ENCODE measurements around the gene VANGL1.

DNA sequence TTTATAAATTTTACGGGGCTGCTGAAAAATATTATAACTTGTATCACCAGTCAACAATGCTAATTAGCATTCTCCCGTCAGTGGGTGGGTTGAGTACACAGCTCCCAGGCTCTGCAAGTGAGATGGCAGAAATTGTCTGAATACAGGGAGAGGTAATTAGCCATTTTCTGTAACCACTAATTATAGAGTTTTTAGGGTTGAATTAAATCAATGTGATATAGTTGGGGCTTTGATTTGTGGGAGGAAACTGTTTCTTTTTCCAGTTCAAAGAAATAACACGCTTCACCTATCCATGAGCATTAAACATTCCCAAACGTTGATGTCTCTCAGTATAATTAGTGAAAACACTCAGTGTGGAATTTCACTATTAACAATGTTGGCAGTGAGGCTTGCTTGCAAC lies 1.5 kb downstream of the VANGL1 start:
- TF ChIP-seq, protein P1, sequence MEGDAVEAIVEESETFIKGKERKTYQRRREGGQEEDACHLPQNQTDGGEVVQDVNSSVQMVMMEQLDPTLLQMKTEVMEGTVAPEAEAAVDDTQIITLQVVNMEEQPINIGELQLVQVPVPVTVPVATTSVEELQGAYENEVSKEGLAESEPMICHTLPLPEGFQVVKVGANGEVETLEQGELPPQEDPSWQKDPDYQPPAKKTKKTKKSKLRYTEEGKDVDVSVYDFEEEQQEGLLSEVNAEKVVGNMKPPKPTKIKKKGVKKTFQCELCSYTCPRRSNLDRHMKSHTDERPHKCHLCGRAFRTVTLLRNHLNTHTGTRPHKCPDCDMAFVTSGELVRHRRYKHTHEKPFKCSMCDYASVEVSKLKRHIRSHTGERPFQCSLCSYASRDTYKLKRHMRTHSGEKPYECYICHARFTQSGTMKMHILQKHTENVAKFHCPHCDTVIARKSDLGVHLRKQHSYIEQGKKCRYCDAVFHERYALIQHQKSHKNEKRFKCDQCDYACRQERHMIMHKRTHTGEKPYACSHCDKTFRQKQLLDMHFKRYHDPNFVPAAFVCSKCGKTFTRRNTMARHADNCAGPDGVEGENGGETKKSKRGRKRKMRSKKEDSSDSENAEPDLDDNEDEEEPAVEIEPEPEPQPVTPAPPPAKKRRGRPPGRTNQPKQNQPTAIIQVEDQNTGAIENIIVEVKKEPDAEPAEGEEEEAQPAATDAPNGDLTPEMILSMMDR (IDR thresholded peaks at IDR 0.05; ENCODE audit: control extremely low read depth in 1 of 3, insufficient read depth in 1 of 3, low read depth in 1 of 3, low read length in 3 of 3) = no peak
- TF ChIP-seq POLR2A (IDR thresholded peaks at IDR 0.05; ENCODE audit: control extremely low read depth in 1 of 2, low read depth in 2 of 2, low read length in 2 of 2) (no peak), RFX5 (IDR thresholded peaks at IDR 0.05; ENCODE audit: borderline replicate concordance, low read depth, low read length) (no peak), TCF12 (IDR thresholded peaks at IDR 0.05; ENCODE audit: low read depth, low read length) (no peak), EP300 (IDR thresholded peaks at IDR 0.05; ENCODE audit: borderline replicate concordance in 1 of 2, low read depth in 2 of 2, low read length in 2 of 2) (no peak), RBBP5 (IDR thresholded peaks at IDR 0.05; ENCODE audit: borderline replicate concordance, low read depth, low read length) (no peak), GABPA (IDR thresholded peaks at IDR 0.05; ENCODE audit: borderline replicate concordance, insufficient read depth, low read length) (no peak)
- TF ChIP-seq, protein P2, sequence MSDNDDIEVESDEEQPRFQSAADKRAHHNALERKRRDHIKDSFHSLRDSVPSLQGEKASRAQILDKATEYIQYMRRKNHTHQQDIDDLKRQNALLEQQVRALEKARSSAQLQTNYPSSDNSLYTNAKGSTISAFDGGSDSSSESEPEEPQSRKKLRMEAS (IDR thresholded peaks at IDR 0.05) = no peak

Measured in H1 (cell line).